Measurements from ENCODE around the gene OSBPL1A.

Gene OSBPL1A

DNA sequence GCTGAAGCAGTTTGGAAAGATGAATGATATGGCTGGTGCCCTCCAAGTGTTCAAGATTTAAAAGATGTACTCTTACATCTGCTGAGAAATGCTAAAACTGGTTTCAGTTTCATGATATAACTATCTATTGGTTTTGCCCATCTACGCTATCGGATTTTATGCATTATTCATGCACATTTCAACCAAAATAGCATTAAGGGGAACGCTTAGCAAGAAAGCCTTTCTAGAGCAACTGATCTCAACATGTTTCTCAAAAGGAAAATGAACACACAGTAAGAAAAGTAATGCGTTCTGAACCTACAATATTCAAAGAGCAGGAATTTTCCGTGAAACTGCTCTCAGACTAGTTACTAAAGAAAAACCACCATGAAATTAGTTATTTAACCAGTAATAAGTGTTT, 164.8 kb downstream of the OSBPL1A start:
- TF ChIP-seq, protein P1, sequence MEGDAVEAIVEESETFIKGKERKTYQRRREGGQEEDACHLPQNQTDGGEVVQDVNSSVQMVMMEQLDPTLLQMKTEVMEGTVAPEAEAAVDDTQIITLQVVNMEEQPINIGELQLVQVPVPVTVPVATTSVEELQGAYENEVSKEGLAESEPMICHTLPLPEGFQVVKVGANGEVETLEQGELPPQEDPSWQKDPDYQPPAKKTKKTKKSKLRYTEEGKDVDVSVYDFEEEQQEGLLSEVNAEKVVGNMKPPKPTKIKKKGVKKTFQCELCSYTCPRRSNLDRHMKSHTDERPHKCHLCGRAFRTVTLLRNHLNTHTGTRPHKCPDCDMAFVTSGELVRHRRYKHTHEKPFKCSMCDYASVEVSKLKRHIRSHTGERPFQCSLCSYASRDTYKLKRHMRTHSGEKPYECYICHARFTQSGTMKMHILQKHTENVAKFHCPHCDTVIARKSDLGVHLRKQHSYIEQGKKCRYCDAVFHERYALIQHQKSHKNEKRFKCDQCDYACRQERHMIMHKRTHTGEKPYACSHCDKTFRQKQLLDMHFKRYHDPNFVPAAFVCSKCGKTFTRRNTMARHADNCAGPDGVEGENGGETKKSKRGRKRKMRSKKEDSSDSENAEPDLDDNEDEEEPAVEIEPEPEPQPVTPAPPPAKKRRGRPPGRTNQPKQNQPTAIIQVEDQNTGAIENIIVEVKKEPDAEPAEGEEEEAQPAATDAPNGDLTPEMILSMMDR (conservative IDR thresholded peaks at IDR 0.05; ENCODE audit: low read length) = no peak
- H3K4me3 ChIP-seq (ENCODE audit: low read length) = no peak overlapping the region
- no peak for DNase-seq (ENCODE audit: low read depth)

DNA sequence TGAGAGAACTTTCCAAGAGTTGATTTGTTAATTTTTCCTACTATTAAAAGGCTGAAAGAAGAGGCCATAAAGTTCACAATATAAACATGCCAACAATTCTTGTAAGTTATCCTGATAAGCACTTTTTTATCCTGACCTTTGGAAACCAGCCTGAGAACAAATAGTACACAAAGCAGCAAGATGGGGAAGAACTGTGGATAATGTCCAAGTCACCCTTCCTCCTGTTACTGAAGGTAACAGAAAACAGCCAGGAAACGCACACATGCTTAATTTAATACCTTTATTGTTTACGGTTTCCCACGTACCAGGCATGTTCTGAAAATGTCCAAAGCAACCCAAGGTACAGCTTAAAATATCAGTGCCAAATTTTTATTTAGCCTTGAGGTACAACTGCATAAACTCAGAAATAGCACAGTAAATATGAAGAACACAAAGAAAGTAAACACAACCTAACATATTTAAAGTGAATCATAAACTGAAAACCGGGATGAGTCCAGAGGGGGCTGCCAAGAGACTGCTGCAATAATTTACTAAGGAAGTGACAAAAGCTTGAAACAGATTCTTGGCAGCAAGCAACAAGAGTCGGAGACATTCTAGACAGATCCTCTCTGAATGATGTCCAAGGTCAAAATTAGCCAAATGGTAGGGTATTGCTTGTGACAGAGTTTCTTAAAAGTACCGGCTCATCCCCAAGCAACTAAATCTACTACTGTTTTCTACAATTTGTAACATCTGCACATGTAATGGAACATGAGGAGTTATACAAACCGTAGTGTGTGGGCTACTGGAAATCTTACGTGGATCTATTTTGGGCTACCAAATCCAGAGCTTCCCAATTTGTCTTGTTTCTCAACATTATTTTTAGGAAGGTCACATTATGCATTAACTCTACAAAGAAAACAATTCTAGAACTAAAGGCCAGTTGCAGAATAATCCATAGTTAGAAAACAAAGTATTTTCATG, 165.6 kb downstream of the OSBPL1A start:
- TF ChIP-seq, protein P1 (conservative IDR thresholded peaks at IDR 0.05; ENCODE audit: low read length) = no peak
- DNase-seq (ENCODE audit: low read depth) = peak; percentile 44
- no peak overlapping the region for H3K4me3 ChIP-seq (ENCODE audit: low read length)

- TF ChIP-seq, protein P1 (conservative IDR thresholded peaks at IDR 0.05; ENCODE audit: low read length) = no peak
- no peak overlapping the region for H3K4me3 ChIP-seq (ENCODE audit: low read length)
- no peak for DNase-seq (ENCODE audit: low read depth)
Measured at GRCh38 chr18:24230766-24231165, 166.9 kb downstream of the OSBPL1A start.

- H3K4me3 ChIP-seq (ENCODE audit: low read length) = no peak overlapping the region
- DNase-seq (ENCODE audit: low read depth) = no peak
- TF ChIP-seq, protein P1 (conservative IDR thresholded peaks at IDR 0.05; ENCODE audit: low read length) = no peak
Measured at GRCh38 chr18:24228667-24229041, 169.0 kb downstream of the OSBPL1A start.

DNA sequence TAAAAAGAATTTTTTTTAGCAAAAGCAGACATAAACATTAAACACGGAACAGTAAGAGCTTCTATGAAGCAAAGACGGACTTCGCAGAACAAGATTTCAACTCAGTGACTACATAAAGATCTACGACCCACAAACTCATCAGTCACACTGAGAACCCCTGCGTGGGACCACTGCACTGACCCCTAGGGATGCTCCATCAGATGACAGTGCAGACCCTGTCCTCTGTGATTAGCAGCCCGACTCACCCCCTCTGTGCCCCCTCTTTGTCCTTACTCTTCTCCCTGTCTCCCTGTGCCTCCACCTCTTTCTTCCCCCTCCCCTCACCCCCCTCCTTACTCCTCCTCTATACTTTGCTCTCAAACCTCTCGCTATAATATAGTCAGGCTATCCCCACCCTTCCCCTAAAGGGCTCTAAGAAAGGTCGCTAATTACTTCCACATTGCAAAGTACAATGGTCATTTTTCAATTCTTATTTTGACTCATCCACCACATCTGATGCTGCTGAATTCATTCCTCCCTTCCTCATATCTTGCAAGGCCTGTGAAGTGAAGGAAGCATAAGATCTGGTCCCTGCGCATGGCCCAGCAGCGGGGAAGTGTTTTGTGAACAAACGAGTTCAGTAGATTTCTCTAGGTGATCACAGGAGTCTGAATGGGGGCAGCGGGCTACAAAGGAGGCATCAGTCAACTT, 169.5 kb downstream of the OSBPL1A start:
- no peak overlapping the region for H3K4me3 ChIP-seq (ENCODE audit: low read length)
- peak; percentile 77 for DNase-seq (ENCODE audit: low read depth)
- TF ChIP-seq, protein P1 (conservative IDR thresholded peaks at IDR 0.05; ENCODE audit: low read length) = no peak

DNA sequence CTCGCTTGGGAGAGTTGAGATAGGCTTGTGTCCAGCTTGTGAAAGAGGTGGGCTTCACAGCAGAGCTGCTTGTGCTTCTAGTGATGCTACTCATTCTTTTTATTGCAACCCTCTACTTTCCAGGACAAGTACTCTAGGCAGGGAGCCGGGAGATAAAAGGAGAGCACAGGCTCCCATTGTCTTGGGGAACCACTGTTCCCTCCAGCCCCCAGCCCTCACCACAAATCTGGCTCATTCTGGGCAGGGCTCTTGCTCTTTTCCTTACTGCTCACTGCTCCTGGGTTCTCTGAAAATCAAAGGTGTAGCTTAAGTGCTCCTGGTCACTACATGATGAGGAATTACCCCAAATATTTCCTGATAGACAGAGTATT, 177.3 kb downstream of the OSBPL1A start:
- no peak overlapping the region for H3K4me3 ChIP-seq (ENCODE audit: low read length)
- no peak for DNase-seq (ENCODE audit: low read depth)
- TF ChIP-seq, protein P1 (conservative IDR thresholded peaks at IDR 0.05; ENCODE audit: low read length) = no peak

Data from AG10803 (cell line).